Stimulated activated naive CD8-positive, alpha-beta T cell treated with anti-CD3 and anti-CD28 coated beads, Interleukin-15, amount 100 ng/mL, for 72 hours (primary cell): ENCODE measurements around the gene MIPEP.

ENCODE experiments used
- ATAC-seq: fragments of 150-1000 bp; cut with Tn5 transposase; 2 replicates; pipeline ENCODE4 v1.10.0; 2021; ENCODE audit warnings: mild to moderate bottlenecking, moderate library complexity
- DNase-seq, 2 donors: peaks; one replicate each; pipeline ENCODE4 v3.0.0; 2021 to 2022
- H3K27ac Mint-ChIP-seq, 2 donors: one replicate each; pipeline ENCODE4 v1.8.0; 2022; ENCODE audit warnings: mild to moderate bottlenecking in 2 of 2, mixed read lengths in 2 of 2, moderate library complexity in 2 of 2
- H3K27me3 Mint-ChIP-seq: one replicate; pipeline ENCODE4 v1.8.0; 2022; ENCODE audit warnings: mixed read lengths
- H3K4me1 Mint-ChIP-seq: one replicate; pipeline ENCODE4 v1.8.0; 2022; ENCODE audit warnings: mild to moderate bottlenecking, mixed read lengths
- H3K4me3 Mint-ChIP-seq, 2 donors: one replicate each; pipeline ENCODE4 v1.8.0; 2022; ENCODE audit warnings: mild to moderate bottlenecking in 2 of 2, mixed read lengths in 2 of 2, moderate library complexity in 1 of 2
- H3K9me3 Mint-ChIP-seq, 2 donors: one replicate each; pipeline ENCODE4 v1.8.0; 2022; ENCODE audit warnings: mixed read lengths in 2 of 2

Gene MIPEP

DNA sequence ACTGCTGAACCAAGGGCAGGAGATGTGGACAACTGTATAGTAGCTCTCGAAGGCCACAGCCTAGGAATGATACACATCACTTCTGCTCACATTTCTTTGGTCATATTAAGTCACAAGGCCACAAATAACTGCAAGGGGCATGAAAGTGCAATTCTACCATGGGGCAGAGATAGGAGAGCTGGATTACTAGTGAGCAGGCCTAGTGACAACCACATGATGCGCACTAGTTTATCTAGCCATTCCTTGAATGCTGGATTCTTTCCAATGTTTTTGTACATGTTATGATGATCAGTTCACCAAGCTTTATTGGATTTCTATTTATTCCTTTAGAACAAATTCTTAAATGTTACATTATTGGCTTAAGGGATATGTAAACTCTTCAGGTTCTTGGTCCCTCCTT is 100.7 kb downstream of the MIPEP start:
- H3K4me3 Mint-ChIP-seq = no peak overlapping the region
- no peaks in the 10 kb centered on the region for H3K9me3 Mint-ChIP-seq

DNA sequence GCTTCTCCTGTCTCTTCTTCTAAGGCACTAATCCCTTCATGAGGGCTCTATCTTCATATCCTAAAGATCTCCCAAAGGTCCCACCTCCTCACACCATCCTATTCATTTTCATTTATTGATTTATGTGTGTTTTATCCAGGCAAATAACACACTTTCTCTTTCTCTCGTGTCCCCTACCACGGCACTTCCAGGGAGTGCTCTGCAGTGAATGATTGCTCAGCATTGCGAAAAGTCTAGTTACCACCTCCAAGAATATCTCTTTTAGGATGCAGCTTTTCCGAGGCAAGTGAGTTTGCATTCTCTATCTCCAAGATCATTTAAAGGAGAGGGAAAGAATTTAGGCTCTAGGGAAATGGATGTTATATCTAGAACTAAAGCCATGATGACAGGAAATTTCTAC is 101.7 kb downstream of the MIPEP start:
- no peak for ATAC-seq
- Mint-ChIP-seq H3K9me3 (no peaks in the 10 kb centered on the region), H3K27me3 (no peaks in the 10 kb centered on the region), H3K4me3 (no peak overlapping the region), H3K4me1 (no peaks in the 10 kb centered on the region), H3K27ac (no peak overlapping the region)
- no peak for DNase-seq

More for the DNA sequence above, 100.7 kb downstream of the MIPEP start:
- DNase-seq (no peak), ATAC-seq (no peak)
- Mint-ChIP-seq H3K27ac (no peak overlapping the region), H3K4me1 (peaks cover 2% of the 10 kb centered on the region), H3K27me3 (no peaks in the 10 kb centered on the region)

DNA sequence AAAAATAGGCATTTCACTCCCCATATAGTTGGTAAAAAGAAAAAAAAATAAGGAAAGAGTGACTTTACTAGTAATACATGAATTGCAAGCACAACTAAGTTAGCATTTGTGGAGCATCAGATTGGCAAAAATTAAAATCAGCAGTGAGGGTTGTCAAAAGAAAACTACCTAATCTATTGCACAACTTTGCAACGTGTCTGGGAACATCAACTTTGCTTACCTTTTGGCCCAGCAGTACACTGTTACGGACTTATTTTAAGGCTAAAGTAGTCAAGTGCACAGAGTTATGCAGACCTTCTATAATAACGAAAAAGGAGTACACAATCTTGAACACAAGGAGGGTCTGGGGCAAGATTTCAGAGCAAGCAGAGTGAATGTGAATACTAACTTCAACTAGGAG is 102.6 kb downstream of the MIPEP start:
- ATAC-seq (no peak), DNase-seq (no peak)
- H3K27me3 Mint-ChIP-seq = no peaks in the 10 kb centered on the region
- no peaks in the 10 kb centered on the region for H3K9me3 Mint-ChIP-seq
- no peak overlapping the region for H3K27ac Mint-ChIP-seq
- no peak overlapping the region for H3K4me3 Mint-ChIP-seq
- no peaks in the 10 kb centered on the region for H3K4me1 Mint-ChIP-seq

DNA sequence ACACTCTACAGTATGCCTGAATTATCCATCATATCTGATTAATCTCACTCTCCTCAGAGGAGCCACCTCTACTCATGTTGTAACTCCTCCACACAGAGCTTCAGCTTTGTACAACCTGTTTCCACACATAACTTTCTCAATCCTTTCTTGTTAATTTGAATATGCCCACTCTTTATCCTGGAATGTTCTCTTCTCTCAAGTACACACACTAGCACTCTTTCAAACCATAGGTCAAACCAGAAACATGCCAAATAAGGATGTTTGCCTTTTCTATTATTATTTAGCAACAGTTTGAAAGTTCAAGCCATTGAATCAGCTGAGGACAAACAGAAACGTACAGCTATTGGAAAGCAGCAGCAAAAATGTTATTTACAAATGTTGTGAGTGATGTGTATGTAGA is 110.3 kb downstream of the MIPEP start:
- H3K4me3 Mint-ChIP-seq = no peak overlapping the region
- no peaks in the 10 kb centered on the region for H3K9me3 Mint-ChIP-seq
- no peak overlapping the region for H3K27ac Mint-ChIP-seq
- H3K4me1 Mint-ChIP-seq = peaks cover 19% of the 10 kb centered on the region
- H3K27me3 Mint-ChIP-seq = no peaks in the 10 kb centered on the region
- ATAC-seq (no peak), DNase-seq (no peak)

DNA sequence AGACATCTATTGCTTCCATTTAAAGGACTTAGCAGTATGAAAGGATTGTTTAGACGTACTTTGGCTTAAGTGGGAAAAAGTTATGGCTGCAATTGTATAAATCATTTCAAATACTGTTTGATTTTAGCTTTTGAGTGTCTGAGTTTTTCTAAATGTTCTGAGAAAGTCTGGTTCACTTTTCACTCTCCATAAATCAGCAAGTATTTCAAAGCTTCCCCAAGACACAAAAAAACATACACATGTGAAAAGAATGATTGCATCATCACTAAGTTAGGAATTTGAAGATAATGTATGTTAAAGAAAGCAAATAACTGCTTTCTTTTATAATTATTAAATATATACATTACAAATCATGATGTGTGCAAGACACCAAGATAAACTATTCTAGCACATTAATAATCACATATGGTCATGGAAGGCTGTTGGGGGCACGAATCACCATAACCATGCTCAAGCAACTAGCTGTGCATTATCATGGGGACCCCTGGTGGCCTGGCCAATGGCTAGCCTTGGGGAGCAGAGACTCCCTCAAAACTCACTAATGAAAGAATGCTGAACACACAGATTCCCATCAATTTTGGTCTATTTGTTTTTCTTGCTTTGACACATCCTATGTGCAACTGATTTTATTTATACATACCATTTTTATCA is 111.1 kb downstream of the MIPEP start:
- DNase-seq = no peak
- Mint-ChIP-seq H3K27me3 (no peaks in the 10 kb centered on the region), H3K27ac (no peak overlapping the region), H3K9me3 (no peaks in the 10 kb centered on the region), H3K4me3 (no peak overlapping the region), H3K4me1 (peaks cover 19% of the 10 kb centered on the region)
- ATAC-seq = no peak

DNA sequence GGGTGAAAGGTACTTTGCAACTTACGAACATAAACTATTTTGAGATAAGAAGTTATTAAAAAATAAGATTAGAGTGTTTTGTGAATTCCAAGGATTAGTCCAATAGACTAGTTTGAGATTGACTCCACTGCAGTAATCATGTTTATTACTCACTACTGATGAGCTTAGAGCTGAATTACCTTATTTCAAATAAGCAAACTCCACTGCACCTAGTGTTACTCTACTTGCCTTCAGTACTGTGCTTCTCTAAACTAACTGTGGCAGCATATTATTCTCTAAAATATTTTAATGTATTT is 111.7 kb downstream of the MIPEP start:
- no peak for ATAC-seq

DNA sequence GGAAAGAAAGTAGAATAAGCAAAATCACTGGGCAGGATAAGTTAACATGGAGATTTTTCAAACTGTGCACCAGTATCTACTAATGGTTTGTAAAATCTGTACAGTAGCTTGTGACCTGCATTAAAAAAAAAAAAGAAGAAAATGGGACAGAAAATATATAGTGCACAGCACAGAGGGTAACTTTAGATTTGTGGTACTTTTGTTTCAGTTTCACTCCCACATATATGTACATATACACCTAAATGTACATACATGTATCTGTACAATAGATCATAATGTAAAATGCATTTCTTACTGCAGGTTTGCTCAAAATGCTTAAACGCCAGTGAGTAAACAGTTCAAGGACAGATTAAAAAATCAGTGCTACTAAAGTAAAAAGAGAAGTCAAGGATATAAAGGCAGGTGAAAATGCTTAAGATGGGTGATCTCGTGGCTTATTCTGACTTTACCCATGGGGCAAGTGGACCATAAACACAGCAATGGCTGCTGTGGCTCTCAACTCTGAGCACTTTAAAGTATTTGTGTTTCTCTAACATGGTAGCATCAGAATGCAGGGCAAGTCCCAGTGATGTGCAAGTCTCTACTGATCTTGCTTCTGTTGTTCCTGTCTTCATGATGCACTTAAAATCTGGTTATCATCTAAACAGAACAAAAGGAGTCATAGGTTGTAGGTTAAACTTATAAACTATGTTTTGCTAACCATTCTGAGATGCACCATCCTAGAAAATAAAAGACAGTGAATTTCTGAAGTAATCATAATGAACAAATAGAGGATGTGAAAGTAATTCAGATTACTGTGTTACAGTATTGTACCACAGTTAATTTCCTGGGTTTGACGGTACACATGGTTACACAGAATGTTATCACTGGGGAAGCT is 112.3 kb downstream of the MIPEP start:
- Mint-ChIP-seq H3K4me3 (no peak overlapping the region), H3K9me3 (no peaks in the 10 kb centered on the region), H3K27ac (no peak overlapping the region), H3K4me1 (peaks cover 19% of the 10 kb centered on the region), H3K27me3 (no peaks in the 10 kb centered on the region)
- no peak for ATAC-seq
- DNase-seq = no peak

More for the DNA sequence above, 111.7 kb downstream of the MIPEP start:
- no peak overlapping the region for H3K27ac Mint-ChIP-seq
- no peak overlapping the region for H3K4me3 Mint-ChIP-seq
- H3K27me3 Mint-ChIP-seq = no peaks in the 10 kb centered on the region
- DNase-seq = no peak
- no peaks in the 10 kb centered on the region for H3K9me3 Mint-ChIP-seq
- H3K4me1 Mint-ChIP-seq = peaks cover 19% of the 10 kb centered on the region

DNA sequence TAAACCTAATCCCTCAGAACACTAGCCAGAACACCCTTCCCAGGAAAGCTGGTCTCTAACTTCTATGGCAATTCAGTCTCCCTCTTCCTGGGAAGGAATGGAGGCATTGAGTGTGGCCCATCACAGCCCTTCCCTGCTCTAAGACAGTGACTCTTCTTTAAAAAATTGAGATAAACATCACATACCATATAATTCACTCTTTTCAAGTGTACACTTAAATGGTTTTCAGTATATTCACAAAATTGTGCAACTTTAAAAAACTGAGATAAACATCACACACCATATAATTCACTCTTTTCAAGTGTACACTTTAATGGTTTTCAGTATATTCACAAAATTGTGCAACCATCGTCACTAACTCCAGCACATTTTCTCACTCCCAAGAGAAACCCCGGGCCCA is 116.5 kb downstream of the MIPEP start:
- Mint-ChIP-seq H3K27me3 (no peaks in the 10 kb centered on the region), H3K4me3 (no peak overlapping the region), H3K27ac (no peak overlapping the region), H3K9me3 (no peaks in the 10 kb centered on the region), H3K4me1 (peaks cover 18% of the 10 kb centered on the region)
- DNase-seq = no peak
- no peak for ATAC-seq

DNA sequence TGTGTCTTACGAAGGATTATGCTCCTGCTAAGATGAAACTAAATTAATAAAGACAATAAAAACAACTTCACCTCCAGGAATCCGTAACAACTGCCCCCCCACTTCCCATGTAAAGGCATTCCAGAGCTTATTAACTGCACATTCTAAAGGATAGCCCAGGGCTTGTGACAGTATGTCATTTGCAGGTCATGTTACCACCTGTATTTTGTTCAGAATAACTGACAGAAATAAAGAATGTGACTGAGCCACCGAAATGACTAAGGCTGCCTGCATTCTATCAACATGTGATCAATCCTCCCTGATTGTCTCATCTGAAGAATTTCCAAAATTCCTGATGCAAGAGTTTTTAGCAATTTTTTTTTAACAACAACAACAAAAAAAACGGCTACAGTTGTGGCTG is 117.2 kb downstream of the MIPEP start:
- Mint-ChIP-seq H3K4me1 (peaks cover 14% of the 10 kb centered on the region), H3K4me3 (no peak overlapping the region), H3K9me3 (no peaks in the 10 kb centered on the region), H3K27ac (no peak overlapping the region), H3K27me3 (no peaks in the 10 kb centered on the region)
- ATAC-seq (no peak), DNase-seq (no peak)

DNA sequence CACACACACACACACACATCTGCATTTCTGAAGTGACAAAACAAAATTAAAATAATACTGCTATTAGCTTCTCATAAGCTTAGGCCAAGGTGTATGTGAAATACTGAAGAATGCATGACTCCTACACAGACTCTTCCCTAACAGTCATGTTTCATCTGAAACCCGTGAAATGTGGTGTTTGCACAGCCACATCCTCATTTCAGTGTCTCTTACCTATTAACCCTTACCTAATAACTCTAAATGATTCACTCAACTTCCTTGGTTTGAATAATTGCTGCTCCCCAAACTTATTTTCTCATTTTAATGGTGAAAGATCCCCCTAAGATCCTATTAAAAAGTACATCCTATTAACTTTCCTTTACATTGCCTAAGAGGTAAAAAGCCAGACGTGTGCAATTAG is 117.6 kb downstream of the MIPEP start:
- Mint-ChIP-seq H3K4me3 (no peak overlapping the region), H3K27ac (no peak overlapping the region), H3K4me1 (peaks cover 10% of the 10 kb centered on the region), H3K27me3 (no peaks in the 10 kb centered on the region), H3K9me3 (no peaks in the 10 kb centered on the region)
- DNase-seq = no peak
- peak; percentile 71 for ATAC-seq

DNA sequence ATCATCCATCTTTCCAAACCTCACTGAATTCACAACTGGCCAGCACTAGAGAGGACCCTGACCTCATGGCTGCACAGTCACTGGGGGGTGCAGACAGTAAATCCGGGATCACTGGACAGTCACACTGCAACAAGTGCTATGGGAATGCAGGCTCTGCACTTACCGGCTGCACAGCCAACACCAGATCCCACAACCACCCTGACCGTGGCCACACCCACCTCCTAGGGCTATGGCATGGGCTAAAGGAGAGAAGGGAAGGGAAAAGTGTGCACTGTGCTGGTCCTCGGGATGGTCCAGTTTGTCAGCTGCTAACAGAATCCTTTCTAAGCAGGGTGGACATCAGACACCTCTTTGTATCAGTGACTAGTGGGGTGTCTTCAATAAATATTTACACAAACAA is 118.2 kb downstream of the MIPEP start:
- ATAC-seq (no peak), DNase-seq (no peak)
- peak overlapping the region in 1 of 2 donors; percentile 91 for H3K27ac Mint-ChIP-seq
- peaks cover 7% of the 10 kb centered on the region for H3K4me1 Mint-ChIP-seq
- H3K27me3 Mint-ChIP-seq = no peaks in the 10 kb centered on the region
- H3K4me3 Mint-ChIP-seq = no peak overlapping the region
- no peaks in the 10 kb centered on the region for H3K9me3 Mint-ChIP-seq

DNA sequence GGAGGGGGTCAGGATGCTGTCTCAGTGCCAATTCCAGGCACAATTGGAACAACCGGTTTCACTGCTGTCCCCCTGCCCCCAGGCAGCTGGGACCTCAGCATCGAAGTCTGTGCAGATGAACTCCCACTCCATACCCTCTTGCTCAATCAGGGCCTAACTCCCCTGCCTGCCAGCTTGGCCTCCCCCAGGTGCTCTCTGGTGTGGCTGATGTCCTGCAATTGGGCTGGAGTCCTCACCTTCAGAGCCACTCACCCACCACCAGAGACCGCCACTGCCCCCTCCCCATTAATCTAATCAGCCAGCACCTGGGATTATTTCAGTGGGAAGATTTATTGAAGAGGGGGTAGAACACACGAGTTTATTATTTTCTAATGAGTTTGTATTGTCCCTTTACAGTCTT is 118.8 kb downstream of the MIPEP start:
- Mint-ChIP-seq H3K27ac (peak overlapping the region; percentile 9 to 91), H3K9me3 (no peaks in the 10 kb centered on the region), H3K27me3 (no peaks in the 10 kb centered on the region), H3K4me1 (peaks cover 7% of the 10 kb centered on the region), H3K4me3 (no peak overlapping the region)
- DNase-seq = no peak
- no peak for ATAC-seq

DNA sequence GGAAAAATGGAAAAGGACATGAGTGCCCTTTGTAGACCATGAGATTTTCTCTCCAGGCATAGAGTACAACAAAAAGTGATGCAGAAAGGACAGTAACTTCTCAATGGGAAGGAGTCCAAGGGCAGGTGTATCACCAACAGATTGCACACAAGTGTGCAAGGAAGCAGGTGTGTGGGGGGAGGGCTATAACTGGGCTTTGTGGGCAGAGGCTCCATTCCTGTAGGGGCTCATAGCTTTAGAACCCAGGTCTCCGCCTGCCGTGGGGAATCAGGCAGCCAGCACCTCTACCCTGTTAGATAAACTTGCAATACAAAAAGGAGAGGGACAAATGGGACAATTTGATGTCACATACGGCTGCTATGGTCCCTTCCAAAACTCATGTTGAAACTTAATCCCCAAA is 119.8 kb downstream of the MIPEP start:
- no peak for ATAC-seq
- peaks cover 7% of the 10 kb centered on the region for H3K4me1 Mint-ChIP-seq
- H3K27me3 Mint-ChIP-seq = no peaks in the 10 kb centered on the region
- H3K27ac Mint-ChIP-seq = no peak overlapping the region
- no peak overlapping the region for H3K4me3 Mint-ChIP-seq
- H3K9me3 Mint-ChIP-seq = no peaks in the 10 kb centered on the region
- DNase-seq = no peak

DNA sequence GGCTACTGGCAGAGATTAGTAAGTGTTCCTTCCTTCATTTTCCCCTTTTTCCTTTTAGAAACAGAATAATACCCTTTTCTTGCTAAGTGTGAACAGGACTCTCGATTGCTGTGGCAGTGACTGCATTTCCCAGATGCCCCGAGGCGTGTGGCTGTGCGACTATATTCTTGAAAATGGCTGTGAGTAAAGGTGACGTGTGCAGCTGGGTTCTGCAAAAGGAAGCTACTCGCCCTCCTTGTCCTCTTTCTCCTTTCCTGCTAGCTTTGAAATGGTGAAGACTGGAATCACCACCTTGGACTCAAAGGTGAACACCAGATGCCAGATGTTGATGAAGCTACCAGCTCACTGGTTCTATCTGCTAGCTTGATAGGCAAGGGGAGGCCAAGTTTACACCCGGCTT is 121.4 kb downstream of the MIPEP start:
- Mint-ChIP-seq H3K9me3 (no peaks in the 10 kb centered on the region), H3K4me1 (peaks cover 7% of the 10 kb centered on the region), H3K27ac (no peak overlapping the region), H3K4me3 (no peak overlapping the region), H3K27me3 (no peaks in the 10 kb centered on the region)
- DNase-seq (no peak), ATAC-seq (no peak)

DNA sequence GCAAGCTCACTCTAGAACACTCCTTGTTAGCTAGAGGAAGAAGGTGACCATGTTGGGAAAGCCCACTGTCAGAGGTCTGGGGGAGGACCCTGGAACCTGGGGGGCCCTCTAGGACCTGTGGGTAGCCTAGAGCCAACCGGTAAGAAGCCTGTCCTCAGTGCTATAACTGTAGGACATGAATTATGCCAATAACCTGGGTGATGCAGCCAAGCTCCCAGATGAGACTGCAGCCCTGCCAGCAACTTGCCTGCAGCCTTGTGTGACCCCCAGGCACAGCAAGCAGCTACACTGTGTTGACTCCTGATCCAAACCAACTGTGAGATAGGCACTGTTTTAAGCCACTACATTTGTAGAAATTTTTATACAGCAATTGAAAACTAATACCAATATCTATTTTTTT is 122.3 kb downstream of the MIPEP start:
- Mint-ChIP-seq H3K9me3 (no peaks in the 10 kb centered on the region), H3K4me3 (no peak overlapping the region)
- DNase-seq = no peak

DNA sequence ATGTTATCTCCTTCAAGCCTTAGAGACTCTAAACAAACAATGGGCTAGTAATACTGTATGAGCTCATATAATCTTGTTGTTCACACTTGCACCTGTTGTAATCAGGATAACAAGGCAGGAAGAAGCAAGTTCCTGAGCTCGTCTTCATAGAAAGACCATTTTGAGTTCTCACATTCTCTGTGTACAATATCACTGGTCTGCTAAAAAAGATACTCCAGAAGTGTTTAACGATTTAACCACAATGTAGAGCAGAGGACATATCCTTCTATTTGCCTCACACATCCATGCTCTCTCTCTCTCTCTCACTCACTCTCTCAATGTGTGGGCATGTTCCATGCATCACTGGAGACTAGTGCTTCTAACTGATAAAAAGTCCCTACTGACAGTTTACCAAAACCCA is 122.9 kb downstream of the MIPEP start:
- H3K4me3 Mint-ChIP-seq = no peak overlapping the region
- no peak for ATAC-seq
- DNase-seq = no peak
- no peaks in the 10 kb centered on the region for H3K4me1 Mint-ChIP-seq
- H3K27me3 Mint-ChIP-seq = no peaks in the 10 kb centered on the region
- no peaks in the 10 kb centered on the region for H3K9me3 Mint-ChIP-seq
- no peak overlapping the region for H3K27ac Mint-ChIP-seq

More for the DNA sequence above, 122.3 kb downstream of the MIPEP start:
- no peak overlapping the region for H3K27ac Mint-ChIP-seq
- ATAC-seq = no peak
- H3K27me3 Mint-ChIP-seq = no peaks in the 10 kb centered on the region
- H3K4me1 Mint-ChIP-seq = peaks cover 6% of the 10 kb centered on the region

DNA sequence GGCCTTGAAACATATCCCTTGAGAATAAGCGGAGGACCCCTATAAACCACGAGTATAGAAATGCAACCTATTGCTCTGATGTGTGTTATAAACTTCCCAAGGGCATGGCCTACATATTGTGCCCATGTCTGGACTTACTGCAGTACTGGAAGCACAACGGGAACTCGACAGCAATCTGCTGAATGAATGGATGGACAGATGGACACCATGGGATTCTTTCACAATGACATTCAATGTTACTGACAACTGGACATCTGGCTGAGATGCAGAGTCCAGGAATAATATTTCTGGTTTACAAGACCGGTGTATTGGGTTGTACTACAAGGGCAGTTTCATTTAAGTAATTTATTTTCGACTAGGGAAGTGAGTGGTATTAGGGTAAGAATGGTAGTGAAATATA is 123.7 kb downstream of the MIPEP start:
- Mint-ChIP-seq H3K4me1 (no peaks in the 10 kb centered on the region), H3K9me3 (no peaks in the 10 kb centered on the region), H3K27ac (no peak overlapping the region), H3K4me3 (no peak overlapping the region), H3K27me3 (no peaks in the 10 kb centered on the region)
- no peak for DNase-seq
- ATAC-seq = no peak
